C4-2B (cell line): ENCODE data around the gene B4GALNT4.
A peak's percentile ranks its signal among the peaks of the same experiment; 100 is the strongest.
"Not testable (repeated sequence)": the region's sequence is repeated elsewhere in the genome, so short reads cannot be mapped to it uniquely, and the experiment has no call there.

Source experiments
- H3K27ac ChIP-seq: fragments of 450-650 bp; 2 replicates; pipeline ENCODE4 v1.5.1; 2017
- CTCF ChIP-seq: fragments of 450-650 bp; conservative IDR thresholded peaks from 2 replicates; pipeline ENCODE4 v1.5.1; 2017; ENCODE audit warnings: mild to moderate bottlenecking
- ZFX ChIP-seq: fragments of 450-650 bp; IDR thresholded peaks from 2 replicates; pipeline ENCODE4 v1.6.1; 2017

The B4GALNT4 gene

GRCh38 chr11:358129-358800, 11.0 kb upstream of the B4GALNT4 start:
- H3K27ac ChIP-seq: no peak overlapping the region
- TF ChIP-seq ZFX: no peak
- TF ChIP-seq CTCF: no peak

- no peak for TF ChIP-seq CTCF
- no peak for TF ChIP-seq ZFX
- H3K27ac ChIP-seq: no peak overlapping the region
Observed at GRCh38 chr11:359181-359714, 10.1 kb upstream of the B4GALNT4 start.

- TF ChIP-seq CTCF (no peak), ZFX (no peak)
Observed at GRCh38 chr11:360326-361280, 8.7 kb upstream of the B4GALNT4 start.

GRCh38 chr11:362642-363442, 6.5 kb upstream of the B4GALNT4 start:
- TF ChIP-seq ZFX (no peak), CTCF (no peak)
- H3K27ac ChIP-seq: no peak overlapping the region

More at GRCh38 chr11:360326-361280, 8.7 kb upstream of the B4GALNT4 start:
- H3K27ac ChIP-seq: no peak overlapping the region

- not testable (repeated sequence) for H3K27ac ChIP-seq
Observed at GRCh38 chr11:363443-363805, 5.9 kb upstream of the B4GALNT4 start.

- H3K27ac ChIP-seq: no peak overlapping the region
- TF ChIP-seq CTCF: peak; percentile 92
- no peak for TF ChIP-seq ZFX
Observed at GRCh38 chr11:363948-364761, 5.1 kb upstream of the B4GALNT4 start.
